Transverse colon (tissue), 3 donors: ENCODE results near the gene MBD1.

ENCODE experiments used
- EP300 ChIP-seq: sonication (generic); formaldehyde crosslinking; IDR thresholded peaks from one replicate; pipeline ENCODE4 v1.6.1; 2017; ENCODE audit warnings: antibody characterized with exemption, low read depth
- TF ChIP-seq, protein P1 (sequence below), 5 experiments: fragments of 200-600 bp in 3 of 5; fragments of 450-650 bp in 2 of 5; sonication (generic) in 3 of 5; IDR thresholded peaks; 1 replicate in 2 of 5; 2 replicates in 3 of 5; pipeline ENCODE4 v1.5.1; 2016 to 2017; ENCODE audit warnings: antibody characterized with exemption in 5 of 5, inconsistent platforms in 3 of 5, mild to moderate bottlenecking in 2 of 5, moderate library complexity in 1 of 5

- TF ChIP-seq, protein P1, sequence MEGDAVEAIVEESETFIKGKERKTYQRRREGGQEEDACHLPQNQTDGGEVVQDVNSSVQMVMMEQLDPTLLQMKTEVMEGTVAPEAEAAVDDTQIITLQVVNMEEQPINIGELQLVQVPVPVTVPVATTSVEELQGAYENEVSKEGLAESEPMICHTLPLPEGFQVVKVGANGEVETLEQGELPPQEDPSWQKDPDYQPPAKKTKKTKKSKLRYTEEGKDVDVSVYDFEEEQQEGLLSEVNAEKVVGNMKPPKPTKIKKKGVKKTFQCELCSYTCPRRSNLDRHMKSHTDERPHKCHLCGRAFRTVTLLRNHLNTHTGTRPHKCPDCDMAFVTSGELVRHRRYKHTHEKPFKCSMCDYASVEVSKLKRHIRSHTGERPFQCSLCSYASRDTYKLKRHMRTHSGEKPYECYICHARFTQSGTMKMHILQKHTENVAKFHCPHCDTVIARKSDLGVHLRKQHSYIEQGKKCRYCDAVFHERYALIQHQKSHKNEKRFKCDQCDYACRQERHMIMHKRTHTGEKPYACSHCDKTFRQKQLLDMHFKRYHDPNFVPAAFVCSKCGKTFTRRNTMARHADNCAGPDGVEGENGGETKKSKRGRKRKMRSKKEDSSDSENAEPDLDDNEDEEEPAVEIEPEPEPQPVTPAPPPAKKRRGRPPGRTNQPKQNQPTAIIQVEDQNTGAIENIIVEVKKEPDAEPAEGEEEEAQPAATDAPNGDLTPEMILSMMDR (IDR thresholded peaks at IDR 0.05): no peak
- no peak for TF ChIP-seq EP300
Measured at GRCh38 chr18:50283469-50284209, 2.3 kb upstream of the MBD1 start.
